HG02970 (cell line): ENCODE results near the gene CEP41.

Source experiments
- ATAC-seq: cut with Tn5 transposase; IDR thresholded peaks from one replicate; pipeline ENCODE4 v1.9.1; 2021; ENCODE audit warnings: mild to moderate bottlenecking, moderate library complexity, moderate number of reproducible peaks; ENCODE audit not compliant: unreplicated experiment, low FRiP score

Gene CEP41

DNA sequence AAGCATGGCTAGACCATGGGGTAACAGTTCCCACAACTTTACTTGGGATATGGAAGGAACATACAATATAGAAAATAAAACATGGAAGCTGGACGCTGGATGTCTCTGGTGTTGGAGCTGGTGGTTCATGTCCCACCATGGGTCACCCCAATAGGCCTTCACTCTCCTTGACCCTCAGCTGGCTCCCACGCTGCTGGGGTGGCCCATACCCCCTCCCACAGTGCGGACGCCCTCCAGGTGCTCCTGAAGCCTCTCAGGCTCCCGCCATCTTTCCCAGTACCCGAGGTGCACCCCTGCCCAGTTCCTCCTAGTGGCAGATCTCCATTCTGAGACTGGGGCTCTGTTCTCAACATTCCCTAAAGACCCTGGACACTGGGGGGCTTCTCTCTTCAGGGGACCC, 66.3 kb downstream of the CEP41 start:
- ATAC-seq = no peak

DNA sequence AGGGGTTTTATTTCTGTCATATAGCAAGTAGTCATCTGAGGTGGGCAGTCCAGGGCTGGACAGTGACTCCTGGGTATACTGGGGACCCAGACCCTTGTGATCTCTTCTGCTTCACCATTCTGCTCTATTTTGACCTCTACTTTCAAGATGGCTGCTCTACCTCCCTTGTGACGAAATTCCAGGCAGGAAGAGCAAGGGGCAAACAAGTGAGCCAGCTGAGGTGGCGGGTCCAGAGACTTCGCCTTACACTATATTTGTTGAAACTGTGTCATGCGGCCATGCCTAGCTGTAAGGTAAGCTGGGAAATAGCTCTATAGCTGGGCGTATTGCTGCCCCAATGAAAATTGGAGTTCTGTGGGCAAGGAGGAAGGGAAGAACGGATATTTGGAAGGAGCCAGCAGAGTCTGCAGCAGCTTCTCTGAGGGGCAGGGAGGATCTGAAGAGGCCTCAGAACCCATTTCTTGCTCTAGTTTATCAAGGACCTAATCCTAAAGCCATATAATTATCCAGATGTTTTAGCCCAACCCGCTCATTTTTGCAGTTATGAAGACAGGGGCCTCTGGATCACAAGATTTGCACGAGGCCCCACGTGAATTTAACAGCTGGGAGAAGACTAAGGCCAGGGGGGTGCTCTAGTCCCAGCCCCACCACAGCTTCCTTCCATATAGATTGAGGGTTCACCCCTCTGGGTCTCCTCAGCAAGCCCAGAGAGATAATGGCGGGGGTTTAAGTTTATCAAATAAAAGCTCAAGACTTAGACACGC, 68.2 kb downstream of the CEP41 start:
- no peak for ATAC-seq

DNA sequence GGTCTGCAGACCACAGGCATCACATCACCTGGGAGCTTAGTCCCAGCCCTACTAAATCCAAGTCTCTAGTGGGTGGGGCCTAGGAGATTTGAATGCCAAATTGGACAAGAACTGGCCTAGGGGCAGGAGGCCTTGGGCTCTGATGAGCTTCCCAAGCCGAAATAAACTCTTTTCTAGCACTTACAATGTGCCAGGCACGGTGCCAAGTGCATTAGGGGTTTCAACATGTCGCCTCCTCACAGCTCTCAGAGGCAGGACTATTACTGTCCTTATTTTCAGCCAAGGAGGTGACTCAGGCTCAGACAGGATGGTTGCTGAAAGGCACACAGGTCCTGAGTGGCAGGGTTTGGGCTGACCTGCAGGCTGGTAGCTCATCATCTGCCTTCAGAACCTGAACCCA, 69.8 kb downstream of the CEP41 start:
- no peak for ATAC-seq

DNA sequence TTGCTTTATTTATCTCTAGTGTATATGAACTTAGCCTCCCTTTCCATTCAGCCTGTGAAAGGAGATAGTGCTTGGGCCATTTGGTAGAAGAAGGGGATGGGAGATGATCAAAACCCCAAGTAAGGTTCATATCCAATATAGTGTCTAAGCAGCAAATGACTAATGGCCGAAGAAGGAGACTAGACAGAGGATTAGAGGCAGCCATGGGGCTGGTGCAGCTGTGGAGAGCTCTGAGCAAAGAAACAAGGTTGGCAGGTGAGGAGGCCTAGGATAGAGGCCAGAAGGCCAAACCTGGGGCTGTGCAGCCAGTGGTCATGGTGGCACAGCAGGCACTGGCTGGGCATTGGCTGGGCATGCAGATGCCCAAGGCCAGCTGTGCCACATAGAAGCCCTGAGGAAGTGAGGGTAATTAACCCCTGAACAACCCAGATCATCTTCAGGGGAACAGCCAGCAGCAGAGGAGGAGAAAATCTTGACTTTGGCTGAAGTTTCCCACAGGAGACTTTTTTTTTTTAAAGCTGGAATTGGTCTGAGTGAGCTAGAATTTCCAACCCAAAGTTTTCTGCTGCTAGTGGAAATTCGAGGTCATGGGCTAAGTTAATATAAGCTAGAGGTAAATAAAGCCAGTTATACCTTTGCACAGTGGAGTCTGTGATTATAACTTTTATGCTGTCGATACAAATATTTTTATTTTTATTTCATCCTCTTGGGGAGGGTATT, 70.8 kb downstream of the CEP41 start:
- no peak for ATAC-seq

DNA sequence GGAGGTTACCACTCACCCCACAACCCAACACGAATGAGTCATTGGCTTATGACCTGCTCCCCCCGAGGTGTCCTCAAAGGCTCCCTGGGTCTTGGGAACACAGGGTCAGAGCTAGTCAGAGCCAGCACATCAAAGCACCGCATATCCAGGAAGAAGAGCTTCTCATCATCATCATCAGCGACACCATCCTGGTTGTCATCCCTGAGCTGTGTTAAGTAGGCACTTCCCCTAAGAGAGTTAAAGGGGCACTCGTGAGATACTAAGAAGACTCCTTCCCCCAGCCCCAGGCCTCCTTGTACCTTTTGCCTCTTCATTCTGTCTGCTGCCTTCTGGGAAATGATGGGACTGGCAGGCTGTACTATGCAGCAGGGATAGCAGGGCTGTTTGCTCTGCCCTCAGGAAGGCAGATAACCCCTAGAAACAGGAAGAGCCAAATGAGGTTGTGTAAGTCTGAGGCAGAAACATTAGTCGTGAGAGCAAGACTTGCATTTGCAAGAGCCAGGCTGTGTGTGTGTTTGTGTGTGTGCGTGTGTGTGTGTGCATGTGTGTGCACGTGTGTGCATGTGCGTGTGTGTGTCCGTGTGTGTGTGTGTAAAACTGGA, 71.6 kb downstream of the CEP41 start:
- no peak for ATAC-seq

DNA sequence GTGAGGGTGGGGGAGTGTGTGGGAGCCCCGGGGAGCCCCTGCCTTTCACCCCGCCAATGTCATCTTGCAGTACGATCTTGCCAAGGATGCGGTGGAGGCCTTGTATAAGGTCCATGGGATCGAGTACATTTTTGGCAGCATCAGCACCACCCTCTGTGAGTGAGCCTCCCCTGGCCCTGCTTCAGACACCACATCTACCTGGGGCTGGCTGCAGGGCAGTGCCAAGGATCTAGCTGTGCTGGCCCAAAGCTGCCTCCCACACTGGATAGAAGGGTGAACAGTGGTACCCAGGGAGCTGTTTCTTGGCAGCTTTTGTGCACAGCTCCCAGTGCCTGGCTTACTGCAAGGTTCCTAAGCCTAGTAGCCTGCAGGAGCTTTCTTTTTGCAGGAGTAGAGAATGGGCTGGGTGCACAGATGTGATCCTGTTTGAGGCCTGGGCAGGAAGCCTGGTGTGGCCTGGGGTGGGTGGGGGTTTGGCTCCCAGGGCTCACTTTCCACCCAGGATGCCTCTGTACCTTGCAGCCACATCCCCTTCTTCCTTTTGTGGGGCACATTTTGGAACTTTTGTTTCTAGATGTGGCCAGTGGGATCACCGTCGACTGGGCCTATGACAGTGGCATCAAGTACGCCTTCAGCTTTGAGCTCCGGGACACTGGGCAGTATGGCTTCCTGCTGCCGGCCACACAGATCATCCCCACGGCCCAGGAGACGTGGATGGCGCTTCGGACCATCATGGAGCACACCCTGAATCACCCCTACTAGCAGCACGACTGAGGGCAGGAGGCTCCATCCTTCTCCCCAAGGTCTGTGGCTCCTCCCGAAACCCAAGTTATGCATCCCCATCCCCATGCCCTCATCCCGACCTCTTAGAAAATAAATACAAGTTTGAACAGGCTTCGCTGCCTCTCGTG, 72.7 kb downstream of the CEP41 start:
- ATAC-seq = no peak

DNA sequence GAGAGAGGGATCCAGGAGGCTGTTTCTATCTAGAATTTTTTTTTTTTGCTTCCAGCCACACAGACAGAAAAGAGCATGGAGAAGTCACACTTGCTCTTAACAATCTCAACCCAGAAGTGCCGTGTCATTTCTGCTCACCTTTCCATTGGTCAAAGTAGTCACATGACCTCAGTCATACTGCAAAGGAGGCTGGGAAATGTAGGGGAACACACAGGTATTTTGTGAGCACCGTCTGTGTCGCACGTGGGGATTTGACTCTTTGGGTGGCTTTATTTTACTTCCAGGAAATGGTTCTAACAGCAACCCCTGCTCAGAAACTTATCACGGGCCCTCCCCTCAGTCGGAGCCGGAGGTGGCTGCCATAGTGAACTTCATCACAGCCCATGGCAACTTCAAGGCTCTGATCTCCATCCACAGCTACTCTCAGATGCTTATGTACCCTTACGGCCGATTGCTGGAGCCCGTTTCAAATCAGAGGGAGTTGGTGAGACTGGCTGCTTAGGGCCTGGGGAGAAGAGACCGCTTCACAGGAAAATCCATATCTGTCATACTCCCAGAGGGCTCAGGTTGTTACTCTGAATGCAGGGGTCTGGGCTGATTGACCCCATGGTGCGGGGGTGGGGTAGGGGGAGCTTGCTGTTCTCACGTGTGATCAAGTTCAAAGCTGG, 73.6 kb downstream of the CEP41 start:
- no peak for ATAC-seq

DNA sequence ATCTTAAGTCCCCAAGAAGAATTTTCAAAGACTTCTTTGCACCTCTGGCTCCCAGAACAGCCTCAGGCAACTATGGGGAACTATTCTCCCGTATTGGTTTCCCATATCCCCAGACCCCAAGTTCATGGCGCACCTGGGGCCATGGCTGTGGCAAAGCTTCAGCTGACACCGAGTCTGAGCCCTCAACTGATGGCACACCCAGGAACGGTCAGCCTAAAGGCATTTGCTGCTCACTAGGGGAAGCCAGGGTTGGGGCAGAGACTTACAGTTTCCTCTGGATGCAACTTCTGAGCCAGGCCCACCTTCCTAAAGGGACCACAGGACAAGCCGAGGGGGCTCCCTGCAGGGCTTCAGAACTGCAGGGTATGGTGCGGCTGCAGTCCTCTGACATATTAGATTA, 74.3 kb downstream of the CEP41 start:
- ATAC-seq = no peak

DNA sequence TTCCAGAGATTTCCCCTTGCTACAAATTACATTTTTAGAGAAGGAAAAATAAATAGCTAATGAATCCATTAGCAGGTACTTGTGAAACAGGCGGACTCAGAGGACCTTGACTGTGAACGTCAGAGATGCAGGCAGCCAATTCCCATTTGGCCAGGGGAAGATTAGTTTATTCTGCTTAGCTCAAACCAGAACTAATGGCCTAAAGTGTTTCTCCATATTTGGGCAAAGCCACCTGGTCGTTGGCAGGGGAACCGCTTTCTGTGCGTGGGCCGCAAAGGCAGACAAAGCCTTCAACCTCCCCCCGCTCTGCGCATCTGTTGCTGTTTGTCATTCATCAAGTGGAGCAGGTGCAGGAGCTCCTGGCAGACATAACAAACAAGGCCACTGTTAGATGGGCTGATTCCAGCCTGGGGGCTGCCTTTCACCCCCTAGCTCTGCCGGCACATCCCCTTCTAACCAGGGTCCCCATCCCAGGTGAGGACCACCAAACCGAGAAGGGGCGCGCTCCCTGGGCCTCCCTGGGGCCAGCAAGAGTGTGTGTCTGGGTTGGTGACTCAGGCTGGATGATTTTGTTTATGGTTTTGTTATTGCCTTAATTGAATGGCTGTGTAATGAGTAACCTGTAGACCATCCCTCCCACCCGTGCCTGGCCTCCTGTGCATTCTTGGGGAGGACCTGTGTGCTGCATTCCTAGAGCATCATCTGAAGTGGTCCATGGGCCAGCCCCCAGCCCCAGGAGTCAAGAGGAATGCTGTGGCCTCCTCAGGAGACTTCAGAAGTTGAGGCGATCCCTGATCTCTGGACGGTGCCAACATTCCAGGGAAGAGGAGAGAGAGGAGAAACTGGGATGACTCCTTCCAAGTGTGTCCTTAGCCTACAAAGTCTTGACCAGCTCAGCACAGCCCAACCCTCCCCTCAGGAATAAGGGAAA, 75.0 kb downstream of the CEP41 start:
- no peak for ATAC-seq

DNA sequence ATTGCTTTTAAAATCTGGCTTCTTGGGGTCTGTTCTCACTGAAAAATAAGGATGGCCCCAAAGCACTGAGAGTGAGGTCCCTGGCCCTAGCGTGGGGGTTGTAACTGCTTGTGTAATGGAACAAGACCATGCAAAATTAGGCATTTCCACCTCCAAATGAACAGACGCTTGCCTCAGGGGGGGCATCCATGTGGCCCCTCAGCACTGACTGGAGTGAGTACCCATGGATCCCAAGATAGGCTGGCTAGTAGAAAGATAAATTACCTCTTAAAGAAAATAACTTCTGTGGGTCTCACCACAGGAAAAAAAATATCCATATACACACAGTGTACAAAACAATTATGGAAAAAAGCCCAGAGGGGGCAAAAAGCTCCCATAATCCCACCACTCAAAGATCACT, 75.7 kb downstream of the CEP41 start:
- ATAC-seq = no peak

DNA sequence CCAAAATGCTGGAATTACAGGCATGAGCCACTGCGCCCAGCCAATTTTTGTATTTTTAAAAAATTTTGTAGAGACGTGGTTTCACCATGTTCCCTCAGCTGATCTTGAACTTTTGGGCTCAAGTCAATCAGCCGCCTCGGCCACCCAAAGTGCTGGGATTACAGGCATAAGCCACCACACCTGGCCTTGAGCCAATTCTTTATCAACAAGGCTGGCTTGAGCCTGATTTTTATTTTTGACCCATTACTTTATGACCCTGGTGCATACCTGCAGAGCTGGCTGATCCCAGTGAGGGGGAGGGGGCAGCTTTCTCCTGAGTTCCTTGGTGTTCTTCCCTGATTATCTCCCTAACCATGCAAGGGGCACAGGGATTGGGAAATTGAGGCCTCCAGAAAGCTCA, 76.4 kb downstream of the CEP41 start:
- ATAC-seq = no peak

DNA sequence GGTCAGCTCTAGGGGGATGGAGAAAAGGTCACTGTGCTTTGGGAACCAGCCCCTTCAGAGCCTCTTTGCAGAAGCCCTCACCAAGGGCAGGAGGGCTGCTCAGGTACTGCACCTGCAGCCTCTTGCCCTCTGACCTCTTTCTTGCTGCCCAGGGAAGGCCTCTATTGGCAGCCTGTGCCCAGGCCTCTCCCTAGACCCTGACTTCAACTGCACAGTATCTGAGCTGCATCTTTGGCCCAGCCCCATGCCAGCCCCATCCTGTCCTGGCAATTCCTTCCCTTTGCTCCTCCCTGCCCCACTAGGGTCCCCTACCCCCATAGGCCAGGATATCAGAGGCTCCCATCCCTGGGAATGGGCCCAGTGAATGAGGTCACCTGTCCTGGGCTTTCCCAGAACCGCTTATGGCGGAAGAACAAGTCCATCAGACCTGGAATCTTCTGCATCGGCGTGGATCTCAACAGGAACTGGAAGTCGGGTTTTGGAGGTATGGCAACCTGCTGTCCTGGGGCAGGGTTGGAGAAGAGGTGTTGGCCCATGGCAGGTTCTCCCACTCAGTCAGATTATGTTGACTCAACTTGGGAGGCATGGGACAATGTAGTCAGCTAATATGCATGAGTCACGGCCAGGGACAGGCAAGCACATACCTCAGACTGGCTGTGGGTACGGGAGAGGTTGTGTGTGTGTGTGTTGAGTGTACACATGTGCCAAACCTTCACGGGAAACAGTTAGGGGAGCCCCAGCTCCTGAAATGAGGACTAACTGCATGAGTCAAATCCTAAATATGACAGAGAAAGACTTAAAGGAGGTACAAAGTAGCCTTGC, 77.6 kb downstream of the CEP41 start:
- ATAC-seq = no peak

DNA sequence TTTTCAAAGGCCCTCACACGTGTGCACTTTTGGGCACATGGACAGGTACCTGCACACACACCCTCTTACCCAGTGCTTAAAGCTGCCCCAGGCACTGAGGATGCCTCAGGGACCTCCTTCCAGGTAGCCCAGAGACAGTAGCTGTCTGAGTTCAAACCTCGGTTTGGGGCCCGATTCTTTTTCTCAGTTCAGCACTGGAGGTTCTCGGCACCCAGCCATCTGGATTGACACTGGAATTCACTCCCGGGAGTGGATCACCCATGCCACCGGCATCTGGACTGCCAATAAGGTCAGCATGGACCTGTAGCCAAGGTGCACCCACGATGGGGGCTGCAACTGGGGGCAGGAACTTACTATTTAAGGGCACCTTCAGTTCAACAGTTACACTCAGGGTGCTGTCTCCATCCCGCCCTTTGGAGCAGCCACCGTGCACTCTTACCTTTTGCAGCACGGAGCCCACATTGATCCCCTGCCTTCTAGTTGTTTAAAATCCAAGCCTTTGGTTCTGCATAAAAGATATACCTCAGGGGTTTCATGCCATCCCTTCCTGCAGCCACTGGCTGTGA, 78.5 kb downstream of the CEP41 start:
- no peak for ATAC-seq

DNA sequence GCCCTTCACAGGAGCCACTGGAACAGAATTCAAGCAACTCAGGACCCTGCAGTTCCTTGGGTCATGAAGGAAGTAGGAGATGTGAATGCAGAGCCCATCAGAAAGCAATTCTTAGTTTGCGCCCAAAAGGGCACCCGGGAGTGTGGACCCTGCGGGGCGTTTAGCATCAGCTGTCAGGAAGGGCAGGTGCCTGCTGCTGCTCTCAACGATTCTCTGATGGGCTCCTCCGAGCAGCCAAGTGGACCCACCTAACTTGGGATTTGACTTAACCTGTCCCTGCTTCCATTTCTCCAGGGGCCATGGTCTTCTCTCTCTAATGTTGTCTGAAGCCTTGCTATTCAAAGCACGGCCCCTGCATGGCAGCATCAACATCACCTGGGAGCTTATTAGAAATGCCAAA, 79.1 kb downstream of the CEP41 start:
- no peak for ATAC-seq

DNA sequence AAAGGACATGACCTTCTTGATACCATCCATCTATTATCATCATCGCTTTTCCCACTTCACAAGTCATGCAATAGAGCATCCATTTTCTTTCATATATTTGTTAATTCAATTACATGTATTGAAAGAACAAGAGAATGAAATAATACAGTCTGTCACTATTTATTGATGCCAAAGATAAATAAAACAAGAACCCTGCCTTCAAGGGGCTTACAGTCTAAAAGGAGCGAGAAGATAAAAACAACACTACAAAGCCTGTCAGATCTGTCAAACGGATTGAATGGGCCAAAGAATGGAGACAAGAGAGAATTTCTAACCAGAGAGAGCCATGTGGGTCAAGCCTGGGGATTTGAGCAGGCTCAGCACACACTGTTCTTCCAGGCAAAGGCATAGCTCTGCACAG, 80.3 kb downstream of the CEP41 start:
- no peak for ATAC-seq

DNA sequence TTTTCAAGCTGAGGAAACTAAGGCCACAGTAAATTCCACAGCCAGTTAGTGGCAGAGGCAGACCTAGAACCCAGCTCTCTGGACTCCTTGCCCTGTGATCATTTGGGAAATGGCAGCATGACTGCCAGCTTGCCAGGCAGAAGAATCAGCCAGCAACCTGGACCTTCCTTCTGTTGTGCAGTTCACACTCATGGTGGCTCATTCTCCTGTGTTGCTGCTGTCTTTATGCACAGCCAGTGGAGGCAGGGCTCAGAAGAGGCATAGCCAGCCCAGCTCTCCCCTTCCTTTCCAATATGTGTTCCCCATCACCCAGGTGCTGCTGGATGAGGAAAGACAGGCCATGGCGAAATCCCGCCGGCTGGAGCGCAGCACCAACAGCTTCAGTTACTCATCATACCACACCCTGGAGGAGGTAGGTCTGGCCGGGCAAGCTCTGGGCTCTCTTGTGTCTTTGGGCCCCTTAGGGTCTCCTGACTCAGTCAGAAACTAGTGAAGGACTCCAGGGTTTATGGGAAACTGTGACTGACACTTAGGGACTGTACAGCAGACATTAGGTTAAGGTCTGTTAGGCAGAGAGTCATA, 81.4 kb downstream of the CEP41 start:
- no peak for ATAC-seq

DNA sequence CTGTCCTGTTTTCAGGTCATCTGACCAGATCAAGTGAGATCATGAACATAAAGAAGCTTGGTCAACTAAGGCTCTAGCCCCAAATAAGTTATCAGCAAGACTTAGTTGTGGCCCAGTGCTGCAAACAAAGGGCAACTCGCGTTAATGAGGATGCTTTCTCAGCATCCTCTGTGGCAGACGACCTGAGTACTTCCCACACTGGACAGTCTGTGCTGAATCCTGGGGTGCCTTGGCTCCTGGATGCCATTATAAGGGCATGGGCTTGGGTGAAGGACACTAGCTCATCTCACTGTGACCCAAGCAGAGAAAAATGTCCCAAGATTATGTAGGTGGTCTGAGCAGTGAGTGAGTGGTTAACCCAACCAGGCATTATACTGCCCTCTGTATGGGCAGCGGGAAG, 82.3 kb downstream of the CEP41 start:
- ATAC-seq = no peak
